ENCODE results near the gene FHIT.

GRCh38 chr3:60424942-60425341 lies 826.3 kb downstream of the FHIT start:
- TF ChIP-seq MXI1 (IDR thresholded peaks at IDR 0.05; ENCODE audit: low read depth, low read length) (no peak), MAX (IDR thresholded peaks at IDR 0.05; ENCODE audit: low read depth) (no peak), REST (IDR thresholded peaks at IDR 0.05; ENCODE audit: low read depth, low read length) (no peak), USF2 (IDR thresholded peaks at IDR 0.05; ENCODE audit: borderline replicate concordance, low read depth, low read length) (no peak), POLR2AphosphoS5 (IDR thresholded peaks at IDR 0.05; ENCODE audit: low read depth, low read length) (no peak), EP300 (IDR thresholded peaks at IDR 0.05; ENCODE audit: borderline replicate concordance in 1 of 2, low read depth in 1 of 2, low read length in 1 of 2) (no peak), JUND (IDR thresholded peaks at IDR 0.05) (no peak), EZH2phosphoT487 (IDR thresholded peaks at IDR 0.05; ENCODE audit: borderline replicate concordance, low read depth) (no peak), USF1 (IDR thresholded peaks at IDR 0.05; ENCODE audit: borderline replicate concordance, low read depth) (no peak), FOSL2 (IDR thresholded peaks at IDR 0.05; ENCODE audit: borderline replicate concordance, low read depth) (no peak), CHD2 (IDR thresholded peaks at IDR 0.05; ENCODE audit: low read length, partially characterized antibody) (no peak), TAF1 (IDR thresholded peaks at IDR 0.05; ENCODE audit: borderline replicate concordance, low read depth, low read length) (no peak), ELF1 (IDR thresholded peaks at IDR 0.05) (no peak)
- TF ChIP-seq, protein P1, sequence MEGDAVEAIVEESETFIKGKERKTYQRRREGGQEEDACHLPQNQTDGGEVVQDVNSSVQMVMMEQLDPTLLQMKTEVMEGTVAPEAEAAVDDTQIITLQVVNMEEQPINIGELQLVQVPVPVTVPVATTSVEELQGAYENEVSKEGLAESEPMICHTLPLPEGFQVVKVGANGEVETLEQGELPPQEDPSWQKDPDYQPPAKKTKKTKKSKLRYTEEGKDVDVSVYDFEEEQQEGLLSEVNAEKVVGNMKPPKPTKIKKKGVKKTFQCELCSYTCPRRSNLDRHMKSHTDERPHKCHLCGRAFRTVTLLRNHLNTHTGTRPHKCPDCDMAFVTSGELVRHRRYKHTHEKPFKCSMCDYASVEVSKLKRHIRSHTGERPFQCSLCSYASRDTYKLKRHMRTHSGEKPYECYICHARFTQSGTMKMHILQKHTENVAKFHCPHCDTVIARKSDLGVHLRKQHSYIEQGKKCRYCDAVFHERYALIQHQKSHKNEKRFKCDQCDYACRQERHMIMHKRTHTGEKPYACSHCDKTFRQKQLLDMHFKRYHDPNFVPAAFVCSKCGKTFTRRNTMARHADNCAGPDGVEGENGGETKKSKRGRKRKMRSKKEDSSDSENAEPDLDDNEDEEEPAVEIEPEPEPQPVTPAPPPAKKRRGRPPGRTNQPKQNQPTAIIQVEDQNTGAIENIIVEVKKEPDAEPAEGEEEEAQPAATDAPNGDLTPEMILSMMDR (IDR thresholded peaks at IDR 0.05), result no peak
